H4 (cell line): ENCODE measurements around the gene ELMO1. TPM values are rescaled to one million over a fixed set of nuclear protein-coding genes. Genes with fewer than 3 reads are reported as not detected.
A peak's percentile ranks its signal among the peaks of the same experiment; 100 is the strongest.

Experiments
- DNase-seq: peaks from one replicate; pipeline ENCODE4 v3.0.0-alpha.2; 2015; ENCODE audit warnings: low spot score
- total RNA-seq: library from RNA; depleted of rRNA; stranded (reverse); fragments of >200 nt; shearing (Covaris generic); gene quantifications from 2 replicates; pipeline ENCODE4 v1.2.3, GENCODE V29; 2014; rRNA removed

ELMO1 gene
- 55.0 and 58.3 TPM in 2 replicates for total RNA-seq

DNA sequence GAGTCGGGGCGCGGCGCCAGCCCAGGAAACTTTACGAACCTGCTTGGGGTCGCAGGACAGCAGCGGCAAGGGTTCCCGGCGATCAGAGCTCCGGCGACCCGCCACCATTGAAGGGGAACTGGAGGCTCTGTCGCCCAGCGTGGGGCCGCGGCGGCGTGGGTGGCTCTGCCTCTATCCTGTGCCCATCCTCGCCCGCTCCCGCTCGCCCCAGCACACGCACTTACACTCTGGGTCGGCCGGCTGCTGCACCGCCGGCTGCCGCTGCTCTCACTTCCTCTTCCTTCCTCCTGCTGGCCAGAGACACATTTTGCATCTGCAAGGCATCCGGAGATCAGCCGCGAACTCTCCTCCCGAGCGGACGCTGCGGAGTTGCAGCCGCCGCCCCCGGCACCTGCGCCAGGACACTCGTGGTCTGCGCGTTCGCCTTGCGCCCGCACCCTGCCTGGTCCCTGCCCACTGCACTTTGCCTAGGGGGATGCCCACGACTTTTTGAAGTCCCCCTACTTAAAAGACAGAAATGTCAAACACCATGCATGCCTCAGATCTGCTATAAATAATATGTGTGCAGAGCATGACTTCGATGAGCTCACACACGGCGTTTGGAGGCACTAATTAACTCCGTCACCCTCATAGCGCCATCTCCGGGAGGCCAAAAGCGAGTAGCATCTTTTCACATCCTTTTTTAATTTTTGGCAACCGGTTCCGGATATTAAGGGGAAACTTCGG, at the start of gene ELMO1:
ELMO1 (minus strand) TSS at position 229 of the 726 bp plus-strand sequence. CDS start 106,174 bp downstream, outside the sequence.
- DNase-seq = peak; percentile 88

DNA sequence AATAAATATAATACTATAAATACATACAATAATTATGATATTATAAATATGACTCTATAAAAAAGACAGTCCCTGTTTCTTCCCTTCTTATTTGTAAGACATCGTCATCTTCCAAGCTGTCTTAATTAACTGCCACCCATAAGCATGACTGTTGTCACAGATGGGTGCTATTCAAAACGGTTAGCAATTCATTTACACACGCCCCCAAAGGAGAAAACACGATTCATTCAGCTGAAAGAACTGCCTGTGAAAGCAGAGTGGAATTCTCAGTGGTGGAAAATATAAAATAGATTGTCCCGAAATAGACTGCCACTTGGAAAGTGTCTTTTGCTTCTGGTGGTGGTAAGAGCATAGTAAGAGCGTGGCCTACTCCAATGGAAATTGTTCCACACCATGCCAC, 48.9 kb upstream of the ELMO1 start:
- DNase-seq = no peak

- DNase-seq = peak; percentile 41
These were observed 47.0 kb upstream of the ELMO1 start for GRCh38 chr7:37495574-37496184.

- peak; percentile 47 for DNase-seq
These were observed 46.3 kb upstream of the ELMO1 start for GRCh38 chr7:37494926-37495325.

DNA sequence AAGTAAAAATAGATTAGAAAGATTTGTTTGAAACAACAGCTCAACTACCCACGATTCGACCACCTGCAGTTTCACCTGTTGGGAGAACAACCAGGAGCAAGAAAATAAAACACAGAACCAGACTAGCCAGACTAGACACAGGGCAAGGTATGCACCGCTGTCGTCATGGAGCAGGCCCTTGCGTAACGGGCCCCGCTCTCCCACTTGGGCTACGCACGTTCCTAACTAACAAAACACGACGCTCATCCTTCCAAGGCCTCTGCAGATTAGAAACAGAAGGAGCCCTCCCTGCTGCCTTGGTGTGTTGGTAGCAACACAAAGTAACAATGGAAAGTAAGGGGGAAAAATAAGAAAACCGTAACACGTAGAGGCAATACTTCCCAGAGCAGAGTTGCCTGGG, 45.1 kb upstream of the ELMO1 start:
- no peak for DNase-seq

GRCh38 chr7:37493123-37493522, 44.5 kb upstream of the ELMO1 start:
- no peak for DNase-seq

DNA sequence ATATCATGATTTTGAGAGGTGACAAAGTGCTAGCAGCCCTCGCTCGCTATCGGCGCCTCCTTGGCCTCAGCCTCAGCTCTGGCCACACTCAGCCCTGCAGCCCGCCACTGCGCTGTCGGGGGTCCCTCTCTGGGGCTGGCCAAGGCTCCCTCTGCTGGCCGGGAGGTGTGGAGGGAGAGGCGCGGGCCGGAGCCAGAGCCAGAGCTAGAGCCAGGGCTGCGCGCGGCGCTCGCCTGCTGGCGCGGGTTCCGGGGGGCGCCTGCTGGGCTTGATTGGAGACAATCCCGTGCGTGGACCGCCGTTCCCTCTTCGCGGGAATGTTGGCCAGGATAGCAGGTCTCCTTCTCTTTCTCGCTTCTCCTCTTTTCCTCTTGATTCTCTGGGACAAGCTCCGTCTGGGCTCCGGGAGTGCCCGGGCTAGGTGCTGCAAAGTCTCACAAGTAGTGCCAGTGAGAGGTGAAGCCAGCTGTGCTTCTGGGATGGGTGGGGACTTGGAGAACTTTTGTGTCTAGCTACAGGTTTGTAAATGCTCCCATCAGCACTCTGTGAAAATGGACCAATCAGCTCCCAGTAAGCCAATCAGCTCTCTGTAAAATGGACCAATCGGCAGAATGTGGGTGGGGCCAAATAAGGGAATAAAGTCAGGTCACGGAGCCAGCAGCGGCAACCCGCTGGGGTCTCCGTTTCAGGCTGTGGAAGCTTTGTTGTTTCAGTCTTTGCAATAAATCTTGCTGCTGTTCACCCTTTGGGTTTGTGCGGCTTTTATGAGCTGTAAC, 43.4 kb upstream of the ELMO1 start:
- no peak for DNase-seq

DNA sequence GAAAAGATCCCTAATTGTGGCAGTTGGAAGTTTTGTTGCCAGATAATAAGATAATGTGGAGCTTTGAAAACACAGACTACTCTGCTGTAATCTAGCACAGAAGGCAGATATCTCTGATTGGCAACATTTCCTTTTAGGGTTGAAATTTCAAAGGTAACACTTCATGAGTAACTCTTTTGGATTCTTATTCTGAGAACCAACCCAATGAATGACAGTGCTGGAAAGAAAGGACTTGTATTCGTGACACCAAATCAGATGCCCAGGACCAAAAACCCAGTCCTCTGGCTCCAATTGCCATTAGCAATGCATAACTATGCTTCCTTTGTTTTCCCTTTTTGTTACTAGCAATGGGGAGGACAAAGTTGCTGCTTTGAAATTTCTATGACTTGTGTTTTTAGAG, 41.0 kb upstream of the ELMO1 start:
- no peak for DNase-seq

DNA sequence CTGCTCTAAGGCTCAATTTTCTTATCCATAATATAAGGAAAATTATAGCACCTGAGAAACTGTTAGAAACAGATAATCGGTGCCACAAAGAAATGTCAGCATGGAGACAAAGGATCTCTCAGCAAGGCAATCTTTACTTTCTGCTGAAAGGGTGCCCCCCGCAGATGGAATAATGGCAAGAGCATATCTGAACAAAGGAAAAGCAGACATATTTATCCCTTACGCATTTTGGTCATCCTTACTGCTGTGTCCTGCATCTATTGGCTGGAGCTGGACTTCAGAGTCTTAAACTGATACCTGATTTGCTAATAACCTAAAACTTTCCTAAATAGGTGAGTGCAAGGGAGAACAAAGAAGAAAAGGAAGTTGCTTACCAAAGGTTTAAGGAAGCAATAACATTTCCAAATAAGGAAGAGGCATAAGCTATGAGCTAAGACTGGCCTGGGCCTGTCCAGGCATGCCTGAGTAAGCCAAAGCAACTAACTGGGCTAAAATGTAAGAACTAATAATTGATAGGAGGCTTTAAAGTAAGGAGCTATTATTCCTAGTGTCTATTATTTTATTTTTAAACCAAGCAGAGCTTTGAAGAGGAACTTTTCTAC, 39.6 kb upstream of the ELMO1 start:
- no peak for DNase-seq

DNA sequence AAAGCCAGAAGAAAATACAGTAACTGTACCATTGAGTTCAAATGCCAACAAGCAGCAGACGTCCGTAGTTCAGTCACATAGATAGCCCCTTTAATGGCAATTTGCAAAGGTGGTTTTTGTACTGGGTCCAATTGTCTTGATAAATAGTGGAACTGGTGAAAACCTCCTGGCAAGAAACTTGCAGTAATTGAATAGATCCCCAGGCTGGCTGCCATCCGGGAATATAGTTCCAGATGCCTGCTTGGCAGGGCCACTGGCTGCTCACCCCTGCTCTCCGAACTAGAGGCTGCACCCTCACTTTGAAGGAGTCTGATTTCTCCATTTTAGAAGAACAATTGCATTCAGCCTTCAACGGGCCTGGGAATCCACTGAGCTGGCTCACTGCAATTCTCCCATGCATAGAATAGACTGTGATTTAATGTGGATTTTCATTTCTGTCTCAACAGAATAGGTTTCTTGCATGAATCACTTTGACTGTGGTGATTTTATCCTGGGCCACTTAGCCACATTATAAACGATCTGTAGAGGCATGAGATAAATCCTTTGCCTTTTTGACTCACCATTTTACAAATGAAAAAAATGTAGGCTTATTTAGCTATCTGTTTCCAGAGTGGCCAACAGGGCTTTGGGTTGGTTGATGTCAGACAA, 35.9 kb upstream of the ELMO1 start:
- DNase-seq = no peak

DNA sequence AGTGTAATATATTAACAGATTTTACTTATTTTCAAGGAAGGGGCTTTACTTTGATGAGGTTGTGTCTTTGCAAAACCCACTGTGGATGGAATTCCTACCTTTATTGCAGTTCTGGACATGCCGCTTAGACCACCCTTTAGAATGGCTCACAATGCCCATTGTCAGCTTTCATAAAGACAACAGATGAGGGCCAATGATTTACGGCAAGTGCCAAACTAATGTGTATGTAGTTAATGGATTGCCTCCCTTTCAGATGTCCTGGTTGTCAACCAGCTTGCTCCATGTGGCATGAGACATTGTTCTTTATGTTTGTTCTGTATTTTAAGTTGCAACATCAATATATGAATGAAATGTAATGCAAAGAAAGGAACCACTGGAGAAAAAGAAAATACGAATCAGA, 35.0 kb upstream of the ELMO1 start:
- DNase-seq = no peak

DNA sequence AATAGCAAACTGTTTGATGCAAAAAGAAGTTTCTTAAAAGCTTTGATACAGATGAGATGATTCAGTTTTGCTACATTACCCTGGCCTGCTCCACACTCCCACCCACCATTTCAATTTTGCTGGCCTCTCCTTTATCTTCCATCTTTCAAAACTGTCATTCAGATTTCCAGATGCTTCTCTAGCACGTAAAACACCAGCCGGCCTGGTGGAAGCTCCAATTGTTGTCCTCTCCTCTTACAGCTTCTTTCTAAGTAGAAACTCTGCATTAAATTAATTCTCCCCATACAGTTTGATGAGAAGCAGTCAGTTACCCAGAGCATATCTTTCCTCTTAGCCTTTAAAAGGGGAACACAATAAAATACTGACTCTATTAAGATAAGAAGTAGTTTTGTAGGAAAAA, 34.3 kb upstream of the ELMO1 start:
- DNase-seq = no peak

- DNase-seq = no peak
These were observed 33.8 kb upstream of the ELMO1 start for GRCh38 chr7:37482505-37482904.

GRCh38 chr7:37481722-37482288, 33.1 kb upstream of the ELMO1 start:
- DNase-seq = no peak

- no peak for DNase-seq
These were observed 32.5 kb upstream of the ELMO1 start for GRCh38 chr7:37481154-37481553.

GRCh38 chr7:37480041-37481031, 31.7 kb upstream of the ELMO1 start:
- no peak for DNase-seq

- DNase-seq = no peak
These were observed 28.3 kb upstream of the ELMO1 start for GRCh38 chr7:37476881-37477450.

- DNase-seq = no peak
These were observed 27.8 kb upstream of the ELMO1 start for GRCh38 chr7:37476428-37476827.

GRCh38 chr7:37475646-37476045, 27.0 kb upstream of the ELMO1 start:
- DNase-seq = no peak

GRCh38 chr7:37471619-37472018, 23.0 kb upstream of the ELMO1 start:
- DNase-seq = no peak
